ENCODE data around the gene IMMP2L.

GRCh38 chr7:110890101-110890500, 672.2 kb downstream of the IMMP2L start:
- TF ChIP-seq FOXK1 (CRISPR knock-in tag; IDR thresholded peaks at IDR 0.05): no peak
- no peak for TF ChIP-seq CTCF (IDR thresholded peaks at IDR 0.05)
- TF ChIP-seq NFYB (CRISPR knock-in tag; conservative IDR thresholded peaks at IDR 0.05; ENCODE audit: low read depth): no peak
- no peak for TF ChIP-seq MAX (CRISPR knock-in tag; IDR thresholded peaks at IDR 0.05)
- no peak for TF ChIP-seq USF2 (CRISPR knock-in tag; IDR thresholded peaks at IDR 0.05)
- TF ChIP-seq ZNF121 (CRISPR knock-in tag; IDR thresholded peaks at IDR 0.05): no peak
- no peak for TF ChIP-seq FOXJ3 (CRISPR knock-in tag; IDR thresholded peaks at IDR 0.05; ENCODE audit: borderline replicate concordance)

All from WTC11 (cell line).